Bronchial epithelial cell (primary cell): Measurements from ENCODE around the gene ARHGEF19. TPM values are rescaled to one million over a fixed set of nuclear protein-coding genes. Genes with fewer than 3 reads are reported as not detected.
A peak's percentile ranks its signal among the peaks of the same experiment; 100 is the strongest.

ENCODE experiments used
- DNase-seq: peaks from one replicate; pipeline ENCODE4 v3.0.0-alpha.2; 2010; ENCODE audit warnings: low read depth
- FAIRE-seq: peaks from 2 replicates; lab custom pipeline; 2011; peaks lifted over from hg19 to GRCh38; lab: Jason Lieb, UNC
- H3K27me3 ChIP-seq: 2 replicates; pipeline ENCODE4 v1.5.1; 2011; ENCODE audit warnings: low read length; ENCODE audit not compliant: control insufficient read depth, insufficient read depth
- H3K36me3 ChIP-seq: 2 replicates; pipeline ENCODE4 v1.5.1; 2011; ENCODE audit warnings: low read length; ENCODE audit not compliant: control insufficient read depth, insufficient read depth
- H3K4me3 ChIP-seq: 2 replicates; pipeline ENCODE4 v1.5.1; 2011; ENCODE audit warnings: mild to moderate bottlenecking, low read depth, low read length, control low read depth
- total RNA-seq: library from RNA; depleted of rRNA; stranded (reverse); fragments of >200 nt; gene quantifications from 2 replicates; pipeline ENCODE4 v1.2.1, GENCODE V29; 2014
- TF ChIP-seq, protein P1 (sequence below): IDR thresholded peaks from 2 replicates; pipeline ENCODE4 v1.5.1; 2011; ENCODE audit warnings: mild to moderate bottlenecking, moderate library complexity, low read length, control low read depth, inconsistent platforms; ENCODE audit not compliant: insufficient read depth, severe bottlenecking

ARHGEF19 gene
- total RNA-seq, 1 donor from 2014 or later = 3.2 TPM

DNA sequence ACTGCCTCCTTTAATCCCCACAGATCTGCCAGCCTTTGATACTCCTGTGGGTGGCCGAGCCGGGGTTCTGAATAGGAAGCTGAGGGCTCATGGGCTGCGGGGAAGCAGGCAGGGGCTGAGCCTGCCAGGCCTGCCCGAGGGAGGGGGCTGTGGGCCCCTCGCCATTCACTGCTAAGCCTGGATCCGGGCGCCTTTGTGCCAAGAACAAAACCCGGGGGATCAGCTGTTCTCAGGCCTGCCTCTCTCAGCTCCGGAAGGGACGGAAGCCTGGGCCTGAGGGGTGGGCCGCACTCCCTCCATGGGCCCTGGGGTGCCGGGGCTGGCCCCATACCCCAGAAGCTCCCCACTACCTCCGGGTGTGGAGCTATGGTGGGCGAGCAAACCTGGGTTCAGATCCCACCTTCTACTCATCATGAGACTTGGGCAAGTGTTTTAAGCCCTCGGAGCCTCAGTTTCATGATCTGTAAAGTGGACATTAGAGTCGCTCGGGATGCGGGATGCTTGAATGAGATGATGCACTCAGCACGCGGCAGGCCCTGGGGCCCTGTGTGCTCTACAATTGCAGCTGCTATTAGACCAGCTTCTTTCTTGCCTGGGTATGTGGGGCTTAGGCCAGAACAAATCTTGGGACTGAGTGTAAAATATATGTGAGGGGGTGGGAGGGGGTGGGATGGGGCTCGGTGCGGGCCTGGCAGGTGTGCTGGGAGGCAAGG is 37.4 kb downstream of the ARHGEF19 start:
- TF ChIP-seq, protein P1, sequence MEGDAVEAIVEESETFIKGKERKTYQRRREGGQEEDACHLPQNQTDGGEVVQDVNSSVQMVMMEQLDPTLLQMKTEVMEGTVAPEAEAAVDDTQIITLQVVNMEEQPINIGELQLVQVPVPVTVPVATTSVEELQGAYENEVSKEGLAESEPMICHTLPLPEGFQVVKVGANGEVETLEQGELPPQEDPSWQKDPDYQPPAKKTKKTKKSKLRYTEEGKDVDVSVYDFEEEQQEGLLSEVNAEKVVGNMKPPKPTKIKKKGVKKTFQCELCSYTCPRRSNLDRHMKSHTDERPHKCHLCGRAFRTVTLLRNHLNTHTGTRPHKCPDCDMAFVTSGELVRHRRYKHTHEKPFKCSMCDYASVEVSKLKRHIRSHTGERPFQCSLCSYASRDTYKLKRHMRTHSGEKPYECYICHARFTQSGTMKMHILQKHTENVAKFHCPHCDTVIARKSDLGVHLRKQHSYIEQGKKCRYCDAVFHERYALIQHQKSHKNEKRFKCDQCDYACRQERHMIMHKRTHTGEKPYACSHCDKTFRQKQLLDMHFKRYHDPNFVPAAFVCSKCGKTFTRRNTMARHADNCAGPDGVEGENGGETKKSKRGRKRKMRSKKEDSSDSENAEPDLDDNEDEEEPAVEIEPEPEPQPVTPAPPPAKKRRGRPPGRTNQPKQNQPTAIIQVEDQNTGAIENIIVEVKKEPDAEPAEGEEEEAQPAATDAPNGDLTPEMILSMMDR = no peak
- no peaks in the 10 kb centered on the region for H3K27me3 ChIP-seq
- H3K4me3 ChIP-seq = no peak overlapping the region
- no peak for DNase-seq
- no peaks in the 10 kb centered on the region for H3K36me3 ChIP-seq
- no peak for FAIRE-seq

DNA sequence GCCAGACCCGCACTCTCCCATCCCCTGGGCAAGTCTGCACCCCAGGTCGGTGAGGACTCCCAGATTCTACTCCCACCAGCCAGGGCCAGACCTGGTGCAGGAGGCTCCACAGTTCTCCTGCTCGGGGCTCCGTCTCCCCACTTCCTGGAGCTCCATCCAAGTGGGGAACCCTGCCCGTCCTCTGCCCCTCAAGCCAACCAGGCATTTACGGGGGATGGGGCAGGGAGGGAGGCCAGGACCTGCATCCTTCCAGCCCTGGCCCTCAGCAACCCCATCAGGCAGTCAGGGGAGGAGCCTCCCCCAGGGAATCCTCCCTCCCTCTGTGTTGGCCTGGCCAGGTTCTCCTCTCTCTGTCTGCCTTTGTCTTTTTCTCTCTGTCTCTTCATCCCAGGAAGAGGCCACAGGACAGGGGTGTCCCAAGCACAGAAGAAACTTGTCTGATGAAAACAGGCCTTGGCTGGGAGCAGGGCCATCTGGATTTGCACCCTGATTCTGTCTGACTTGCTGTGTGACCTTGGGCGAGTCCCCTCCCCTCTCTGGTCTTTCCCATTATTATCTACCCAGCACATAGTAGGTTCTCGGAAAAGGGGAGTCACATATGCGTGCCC is 38.1 kb downstream of the ARHGEF19 start:
- Histone ChIP-seq H3K27me3 (no peaks in the 10 kb centered on the region), H3K4me3 (no peak overlapping the region), H3K36me3 (no peaks in the 10 kb centered on the region)
- TF ChIP-seq, protein P1 = no peak
- no peak for DNase-seq
- FAIRE-seq = no peak

DNA sequence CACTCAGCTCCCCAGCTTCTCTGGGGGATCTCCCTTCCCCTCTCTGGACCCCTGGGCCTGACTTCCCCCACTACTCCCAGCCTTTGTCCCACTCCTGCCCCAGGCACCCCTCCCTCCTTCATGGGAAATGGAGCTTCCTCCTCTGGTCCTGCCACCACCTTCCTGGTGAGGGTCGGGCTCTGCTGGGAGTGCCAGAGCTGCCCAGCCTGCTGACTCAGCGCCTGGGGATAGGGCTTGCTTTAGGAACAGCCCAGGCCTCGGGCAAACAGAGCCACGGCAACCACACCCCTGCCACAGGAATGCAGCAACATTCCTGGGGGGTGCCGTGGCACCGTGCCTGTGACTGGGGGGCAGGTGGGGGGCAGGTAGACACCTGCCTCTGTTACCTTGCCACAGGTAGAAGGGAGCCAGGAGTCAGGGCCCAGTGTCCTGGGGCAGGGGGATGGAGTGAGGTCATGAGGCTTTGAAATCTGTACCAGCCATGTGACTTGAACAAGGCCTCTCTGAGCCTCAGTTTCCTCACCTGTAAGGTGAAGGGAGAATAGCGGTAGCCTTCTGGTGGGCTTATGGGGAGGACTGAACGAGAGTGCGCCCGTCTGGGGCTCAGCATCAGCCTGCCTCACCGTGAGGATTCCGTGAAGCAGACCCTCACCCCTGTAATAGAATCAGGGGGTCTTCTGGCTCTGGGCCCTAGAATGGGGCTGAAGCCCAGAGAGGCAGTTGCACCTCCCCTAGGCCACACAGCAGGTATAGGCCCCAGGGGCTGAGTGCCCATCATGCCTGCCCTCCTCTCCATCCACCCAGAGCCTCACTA is 38.8 kb downstream of the ARHGEF19 start:
- no peak for FAIRE-seq
- H3K27me3 ChIP-seq = no peaks in the 10 kb centered on the region
- DNase-seq = peak; percentile 97
- TF ChIP-seq, protein P1 = no peak
- no peak overlapping the region for H3K4me3 ChIP-seq
- no peaks in the 10 kb centered on the region for H3K36me3 ChIP-seq

DNA sequence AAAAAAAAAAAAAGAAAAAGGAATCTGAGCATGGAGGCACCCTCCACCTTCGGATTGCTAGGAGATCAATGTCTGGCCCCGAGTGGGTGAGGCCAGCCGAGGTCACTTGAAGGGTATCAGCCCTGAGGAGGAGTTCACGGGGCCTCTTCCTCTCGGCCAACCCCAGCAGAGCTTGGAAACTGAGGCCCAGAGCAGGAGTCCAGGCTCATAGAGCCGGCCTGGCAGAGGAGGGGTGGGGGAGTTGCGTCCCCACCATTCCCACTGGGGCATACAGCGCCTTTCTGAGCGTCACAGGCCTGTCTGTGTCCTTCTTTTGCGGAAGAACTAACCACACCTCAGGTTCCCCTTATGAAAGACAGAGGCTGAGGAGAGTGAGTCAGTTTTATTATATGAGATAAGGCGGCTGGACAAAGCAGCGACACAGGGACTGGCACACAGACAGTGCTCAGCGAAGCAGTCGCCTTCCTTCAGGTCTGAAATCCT is 39.4 kb downstream of the ARHGEF19 start:
- Histone ChIP-seq H3K36me3 (no peaks in the 10 kb centered on the region), H3K4me3 (no peak overlapping the region), H3K27me3 (no peaks in the 10 kb centered on the region)
- TF ChIP-seq, protein P1 = no peak
- FAIRE-seq (no peak), DNase-seq (peak; percentile 84)

DNA sequence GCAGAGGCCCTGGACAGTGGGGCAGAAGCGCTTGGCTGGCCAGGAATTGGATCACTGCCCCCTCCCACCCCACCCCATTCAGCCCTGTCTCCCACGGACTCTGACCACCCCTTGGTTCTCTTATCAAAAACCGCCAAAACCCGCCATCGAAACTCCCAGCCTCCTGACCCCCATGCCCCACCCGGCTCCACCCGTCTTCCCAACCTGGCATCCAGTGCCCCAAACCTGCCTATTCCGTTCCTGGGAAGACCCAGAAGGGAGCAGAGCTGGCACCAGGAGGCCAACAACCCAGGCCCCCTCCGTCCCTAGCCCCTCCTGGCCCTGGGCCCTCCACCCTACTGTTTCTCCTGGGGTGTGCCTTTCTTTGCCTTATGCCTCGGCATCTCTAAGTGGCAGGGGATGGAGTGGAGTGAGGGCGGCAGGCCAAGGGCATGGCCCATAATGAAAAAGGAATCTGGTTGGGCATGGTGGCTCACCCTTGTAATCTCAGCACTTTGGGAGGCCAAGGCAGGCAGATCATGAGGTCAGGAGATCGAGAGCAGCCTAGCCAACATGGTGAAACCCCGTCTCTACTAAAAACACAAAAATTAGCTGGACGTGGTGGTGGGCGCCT is 40.1 kb downstream of the ARHGEF19 start:
- no peak overlapping the region for H3K4me3 ChIP-seq
- DNase-seq (no peak), FAIRE-seq (no peak)
- no peaks in the 10 kb centered on the region for H3K36me3 ChIP-seq
- no peaks in the 10 kb centered on the region for H3K27me3 ChIP-seq
- TF ChIP-seq, protein P1 = no peak
